ENCODE results near the gene RAD51B. TPM values are rescaled to one million over a fixed set of nuclear protein-coding genes. Genes with fewer than 3 reads are reported as not detected.
A peak's percentile ranks its signal among the peaks of the same experiment; 100 is the strongest.

RAD51B gene
- total and polyA plus RNA-seq, 9 donors, result 21.6 to 70.1 (median 35.1) TPM

GRCh38 chr14:67941456-67942018 is 122.0 kb downstream of the RAD51B start:
- Histone ChIP-seq H3K4me3 (no peak overlapping the region), H3K36me3 (no peaks in the 10 kb centered on the region), H3K27ac (peak overlapping the region; percentile 23 to 87), H3K4me1 (ENCODE audit: insufficient read depth) (peaks cover 14% of the 10 kb centered on the region), H3K9me3 (no peaks in the 10 kb centered on the region), H3K27me3 (no peaks in the 10 kb centered on the region)
- intact Hi-C loops (cut with DNase I), result loop anchor here in 3 of 4 donors (5.0 to 10.0 kb wide), 3 partner anchors 303 to 716 kb away; no protein-coding TSS in a partner anchor
- no peak for DNase-seq
- TF ChIP-seq EP300 (IDR thresholded peaks at IDR 0.05) (no peak), POLR2A (IDR thresholded peaks at IDR 0.05) (no peak), CTCF (IDR thresholded peaks at IDR 0.05) (peak in 1 of 3 donors; percentile 8)
- 0 to 8% (median 7%) methylated on average over 1 of the region's 1 CpG for WGBS, 3 donors

DNA sequence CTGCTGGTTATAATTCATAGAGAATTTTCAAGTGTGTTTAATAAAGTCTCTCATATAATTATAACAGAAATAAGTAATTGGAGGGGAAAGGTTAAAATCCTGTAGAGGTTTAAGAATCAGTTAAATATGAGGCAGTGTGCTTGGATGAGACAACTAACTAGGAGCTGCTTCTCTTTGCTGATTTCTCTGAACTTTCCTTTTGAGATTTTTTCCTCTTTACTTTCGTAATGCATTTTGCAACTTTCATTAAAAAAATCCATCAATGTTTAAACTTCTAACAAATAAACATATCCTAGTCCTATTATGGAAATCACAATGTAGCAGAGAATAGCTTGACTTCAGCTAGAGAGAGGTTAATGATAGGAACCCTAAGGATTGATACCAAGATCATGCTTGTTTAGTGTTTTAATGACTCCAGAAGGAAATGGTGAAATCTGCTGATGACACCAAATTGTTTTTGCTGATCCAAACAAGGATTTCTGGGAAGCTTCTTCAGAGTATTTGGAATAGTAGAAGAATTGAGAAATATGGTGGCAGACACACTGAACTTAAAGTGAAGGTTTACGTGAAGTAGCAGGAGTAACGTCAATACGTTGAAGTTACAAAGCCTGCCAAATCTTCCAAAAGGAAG is 122.6 kb downstream of the RAD51B start:
- no peaks in the 10 kb centered on the region for H3K36me3 ChIP-seq
- H3K4me3 ChIP-seq, result no peak overlapping the region
- no peaks in the 10 kb centered on the region for H3K27me3 ChIP-seq
- H3K27ac ChIP-seq, result peak overlapping the region in 1 of 2 donors; percentile 87
- no peaks in the 10 kb centered on the region for H3K9me3 ChIP-seq
- intact Hi-C loops (cut with DNase I), result loop anchor here in 3 of 4 donors (5.0 to 10.0 kb wide), 3 partner anchors 303 to 715 kb away; no protein-coding TSS in a partner anchor
- no peak for TF ChIP-seq EP300 (IDR thresholded peaks at IDR 0.05)
- TF ChIP-seq POLR2A (IDR thresholded peaks at IDR 0.05), result no peak
- TF ChIP-seq CTCF (IDR thresholded peaks at IDR 0.05), result no peak
- 39 to 57% (median 44%) methylated on average over 4 of the region's 4 CpGs for WGBS, 3 donors
- DNase-seq, result no peak
- peaks cover 14% of the 10 kb centered on the region for H3K4me1 ChIP-seq (ENCODE audit: insufficient read depth)

GRCh38 chr14:67943947-67944346 is 124.4 kb downstream of the RAD51B start:
- H3K4me1 ChIP-seq (ENCODE audit: insufficient read depth), result peaks cover 14% of the 10 kb centered on the region
- H3K9me3 ChIP-seq, result no peaks in the 10 kb centered on the region
- H3K27me3 ChIP-seq, result no peaks in the 10 kb centered on the region
- H3K27ac ChIP-seq, result peak overlapping the region in 1 of 2 donors; percentile 49
- peak; percentile 62 to 91 (median 80) for DNase-seq
- WGBS, 3 donors, result 6 to 7% (median 6%) methylated on average over 3 of the region's 3 CpGs
- TF ChIP-seq EP300 (IDR thresholded peaks at IDR 0.05), result no peak
- TF ChIP-seq CTCF (IDR thresholded peaks at IDR 0.05), result peak; percentile 69 to 94 (median 94)
- no peak overlapping the region for H3K4me3 ChIP-seq
- intact Hi-C loops (cut with DNase I), result loop anchor here in 3 of 4 donors (5.0 to 10.0 kb wide), 3 partner anchors 301 to 713 kb away; no protein-coding TSS in a partner anchor
- H3K36me3 ChIP-seq, result no peaks in the 10 kb centered on the region

DNA sequence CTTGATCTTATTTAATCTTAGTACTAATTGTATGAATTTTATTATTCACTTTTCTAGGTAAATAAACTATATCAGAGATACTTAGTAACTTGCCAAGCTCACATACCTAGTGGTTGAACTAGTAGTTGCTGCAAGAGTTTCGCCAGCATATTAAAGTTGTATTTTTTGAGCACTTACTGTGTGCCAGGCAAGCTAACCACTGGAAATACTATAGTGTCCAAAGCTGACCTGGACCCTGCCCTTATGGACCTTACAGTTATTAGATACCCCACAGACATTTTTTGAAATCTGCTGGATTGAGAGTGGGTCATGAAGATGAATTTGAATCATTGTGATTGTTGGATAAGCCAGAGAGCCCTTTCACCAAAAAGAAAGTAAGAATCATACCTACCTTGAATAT is 125.0 kb downstream of the RAD51B start:
- H3K9me3 ChIP-seq, result no peaks in the 10 kb centered on the region
- H3K4me1 ChIP-seq (ENCODE audit: insufficient read depth), result peaks cover 12% of the 10 kb centered on the region
- DNase-seq, result no peak
- H3K4me3 ChIP-seq, result no peak overlapping the region
- intact Hi-C loops (cut with DNase I), result loop anchor here in 3 of 4 donors (5.0 to 10.0 kb wide), 3 partner anchors 300 to 713 kb away; no protein-coding TSS in a partner anchor
- TF ChIP-seq EP300 (IDR thresholded peaks at IDR 0.05) (no peak), POLR2A (IDR thresholded peaks at IDR 0.05) (no peak), CTCF (IDR thresholded peaks at IDR 0.05) (no peak)
- peak overlapping the region in 1 of 2 donors; percentile 49 for H3K27ac ChIP-seq
- H3K27me3 ChIP-seq, result no peaks in the 10 kb centered on the region
- 92 to 100% (median 98%) methylated on average over 1 of the region's 1 CpG for WGBS, 3 donors
- H3K36me3 ChIP-seq, result no peaks in the 10 kb centered on the region

All from ovary (tissue), 9 donors.